ENCODE measurements around the gene PODXL. TPM values are rescaled to one million over a fixed set of nuclear protein-coding genes. Genes with fewer than 3 reads are reported as not detected.
"Not testable (repeated sequence)": the region's sequence is repeated elsewhere in the genome, so short reads cannot be mapped to it uniquely, and the experiment has no call there.

The PODXL gene
- total RNA-seq, 2 donors from 2014 or later: 0.60 TPM

DNA sequence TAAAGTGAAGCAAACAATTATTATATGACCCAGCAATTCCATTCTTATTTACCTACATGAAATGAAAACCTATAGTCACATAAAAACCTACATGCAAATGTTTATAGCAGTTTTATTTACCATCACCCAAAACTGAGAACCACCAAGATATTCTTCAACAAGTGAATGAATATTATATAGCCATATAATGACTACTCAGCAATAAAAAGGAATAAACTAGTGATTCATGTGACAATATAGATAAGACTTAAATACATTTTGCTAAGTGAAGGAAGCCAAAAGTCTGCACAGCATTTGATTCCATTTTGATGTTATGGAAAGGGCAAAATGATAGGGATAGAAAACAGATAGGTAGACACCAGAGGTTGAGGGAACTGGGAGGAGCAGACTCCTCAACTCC lies 31.7 kb downstream of the PODXL start:
- no peak overlapping the region for H3K4me3 Mint-ChIP-seq

DNA sequence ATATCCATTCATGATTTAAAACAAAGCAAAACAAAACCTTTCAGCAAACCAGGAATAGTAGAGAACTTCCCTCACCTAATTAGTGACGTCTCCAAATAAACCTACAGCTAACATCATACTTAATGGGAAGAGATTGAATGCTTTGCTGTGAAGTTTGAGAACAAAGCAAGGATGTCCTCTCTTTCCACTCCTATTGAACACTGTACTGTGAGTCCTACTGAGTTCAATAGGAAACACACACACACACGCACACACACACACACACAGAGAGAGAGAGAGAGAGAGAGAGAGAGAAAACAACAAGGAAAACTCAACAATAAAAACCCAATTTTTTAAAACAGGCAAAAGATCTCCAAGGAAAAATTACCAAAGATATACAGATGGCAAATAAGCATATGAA lies 32.3 kb downstream of the PODXL start:
- H3K27ac Mint-ChIP-seq: no peak overlapping the region

More for the DNA sequence above, 31.7 kb downstream of the PODXL start:
- no peaks in the 10 kb centered on the region for H3K9me3 Mint-ChIP-seq
- peaks cover 19% of the 10 kb centered on the region for H3K4me1 Mint-ChIP-seq (ENCODE audit: low read depth)
- H3K36me3 Mint-ChIP-seq (ENCODE audit: insufficient read depth in 2 of 2): peaks cover 0 to 2% of the 10 kb centered on the region in 2 donors
- peaks cover 7% of the 10 kb centered on the region for H3K27me3 Mint-ChIP-seq (ENCODE audit: low read depth)
- DNase-seq (no peak), ATAC-seq (replicated peaks in 1 of 2) (no peak)
- H3K27ac Mint-ChIP-seq: no peak overlapping the region

GRCh38 chr7:131522325-131522930 lies 34.0 kb downstream of the PODXL start:
- no peak for DNase-seq
- Mint-ChIP-seq H3K27ac (no peak overlapping the region), H3K27me3 (ENCODE audit: low read depth) (no peaks in the 10 kb centered on the region), H3K4me3 (peak overlapping the region; percentile 6 to 69), H3K36me3 (ENCODE audit: insufficient read depth in 2 of 2) (peaks cover 0 to 2% of the 10 kb centered on the region in 2 donors), H3K9me3 (no peaks in the 10 kb centered on the region), H3K4me1 (ENCODE audit: low read depth) (peaks cover 17% of the 10 kb centered on the region)
- peak; percentile 74 to 94 for ATAC-seq (replicated peaks in 1 of 2)

More for the DNA sequence above, 32.3 kb downstream of the PODXL start:
- H3K4me3 Mint-ChIP-seq: no peak overlapping the region
- H3K9me3 Mint-ChIP-seq: no peaks in the 10 kb centered on the region
- peaks cover 19% of the 10 kb centered on the region for H3K4me1 Mint-ChIP-seq (ENCODE audit: low read depth)
- ATAC-seq (replicated peaks in 1 of 2) (no peak), DNase-seq (no peak)
- peaks cover 0 to 2% of the 10 kb centered on the region in 2 donors for H3K36me3 Mint-ChIP-seq (ENCODE audit: insufficient read depth in 2 of 2)
- peaks cover 7% of the 10 kb centered on the region for H3K27me3 Mint-ChIP-seq (ENCODE audit: low read depth)

DNA sequence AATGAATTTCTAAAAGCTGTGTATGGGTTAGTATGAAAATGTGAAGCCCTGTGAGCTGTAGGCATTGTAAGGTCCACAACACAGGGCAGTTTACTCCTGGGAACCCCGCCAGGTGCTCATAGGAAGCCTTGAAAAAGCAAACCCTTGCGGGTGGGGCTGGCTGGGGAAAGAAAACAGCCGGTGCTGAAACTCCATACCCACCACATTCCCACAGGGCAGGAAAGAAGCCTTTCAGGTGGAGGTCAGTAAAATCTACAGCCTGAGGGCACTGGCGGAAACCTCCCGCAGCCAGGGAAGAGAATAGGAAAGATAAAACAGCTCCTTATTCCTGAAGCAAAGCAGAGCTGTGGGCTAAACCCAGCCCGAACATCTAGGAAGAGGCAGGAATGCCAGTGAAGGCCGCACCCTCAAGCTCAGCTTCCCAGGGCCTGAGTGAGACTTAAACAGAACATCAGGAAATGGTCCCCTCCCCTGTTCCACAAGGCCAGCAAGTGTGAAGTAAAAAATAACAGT lies 34.7 kb downstream of the PODXL start:
- Mint-ChIP-seq H3K36me3 (ENCODE audit: insufficient read depth in 2 of 2) (peaks cover 0 to 2% of the 10 kb centered on the region in 2 donors), H3K9me3 (no peaks in the 10 kb centered on the region), H3K27ac (no peak overlapping the region), H3K27me3 (ENCODE audit: low read depth) (no peaks in the 10 kb centered on the region), H3K4me3 (peak overlapping the region in 1 of 2 donors; percentile 29), H3K4me1 (ENCODE audit: low read depth) (peaks cover 12% of the 10 kb centered on the region)
- ATAC-seq (replicated peaks in 1 of 2) (no peak), DNase-seq (no peak)

DNA sequence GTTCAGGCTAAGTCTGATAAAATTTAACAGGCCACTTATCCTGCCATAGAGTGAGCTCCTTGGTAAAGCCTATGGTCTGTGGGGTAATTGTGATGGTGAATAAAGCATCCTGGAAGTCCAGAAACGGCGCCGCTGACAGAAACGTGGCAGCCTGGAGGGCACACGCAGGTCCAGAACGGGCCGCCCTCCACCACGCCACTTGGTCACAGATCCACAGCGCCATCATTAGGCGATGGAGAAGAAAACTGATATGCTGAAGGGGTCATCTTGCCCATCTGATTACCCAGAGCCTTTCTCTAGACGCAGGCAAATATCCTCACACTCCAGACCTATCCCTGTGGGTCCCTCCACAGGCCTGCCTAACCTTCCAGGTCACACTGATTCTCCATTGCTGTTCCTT lies 37.8 kb downstream of the PODXL start:
- ATAC-seq (replicated peaks in 1 of 2) (no peak), DNase-seq (no peak)
- Mint-ChIP-seq H3K27me3 (ENCODE audit: low read depth) (no peaks in the 10 kb centered on the region), H3K36me3 (ENCODE audit: insufficient read depth in 2 of 2) (no peaks in the 10 kb centered on the region), H3K4me3 (no peak overlapping the region), H3K9me3 (no peaks in the 10 kb centered on the region), H3K27ac (no peak overlapping the region), H3K4me1 (ENCODE audit: low read depth) (peaks cover 13% of the 10 kb centered on the region)

GRCh38 chr7:131517218-131517923 lies 39.1 kb downstream of the PODXL start:
- H3K36me3 Mint-ChIP-seq (ENCODE audit: insufficient read depth in 2 of 2): no peaks in the 10 kb centered on the region
- peaks cover 14% of the 10 kb centered on the region for H3K4me1 Mint-ChIP-seq (ENCODE audit: low read depth)

DNA sequence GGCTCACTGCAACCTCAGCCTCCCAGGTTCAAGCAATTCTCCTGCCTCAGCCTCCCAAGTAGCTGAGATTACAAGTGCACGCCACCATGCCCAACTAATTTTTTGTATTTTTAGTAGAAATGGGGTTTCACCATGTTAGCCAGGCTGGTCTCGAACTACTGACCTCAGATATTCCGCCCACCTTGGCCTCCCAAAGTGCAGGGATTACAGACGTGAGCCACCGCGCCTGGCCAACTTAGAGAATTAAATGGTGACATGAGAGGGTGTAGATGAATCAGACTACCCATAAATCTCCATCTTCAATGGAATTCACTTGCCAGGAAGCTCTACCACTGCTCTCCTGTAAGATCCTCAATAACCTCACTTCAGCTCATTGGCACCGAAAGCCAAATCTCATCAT lies 41.0 kb downstream of the PODXL start:
- not testable (repeated sequence) for ATAC-seq (replicated peaks in 1 of 2); H3K27ac Mint-ChIP-seq; H3K27me3 Mint-ChIP-seq (ENCODE audit: low read depth); H3K9me3 Mint-ChIP-seq; DNase-seq; H3K36me3 Mint-ChIP-seq (ENCODE audit: insufficient read depth in 2 of 2); H3K4me3 Mint-ChIP-seq
- H3K4me1 Mint-ChIP-seq (ENCODE audit: low read depth): peaks cover 16% of the 10 kb centered on the region

More at GRCh38 chr7:131517218-131517923, 39.1 kb downstream of the PODXL start:
- H3K27me3 Mint-ChIP-seq (ENCODE audit: low read depth): no peaks in the 10 kb centered on the region
- H3K4me3 Mint-ChIP-seq: no peak overlapping the region
- no peak overlapping the region for H3K27ac Mint-ChIP-seq
- DNase-seq: no peak
- ATAC-seq (replicated peaks in 1 of 2): no peak
- no peaks in the 10 kb centered on the region for H3K9me3 Mint-ChIP-seq

GRCh38 chr7:131513245-131514061 lies 43.0 kb downstream of the PODXL start:
- H3K27ac Mint-ChIP-seq: no peak overlapping the region
- no peaks in the 10 kb centered on the region for H3K36me3 Mint-ChIP-seq (ENCODE audit: insufficient read depth in 2 of 2)
- ATAC-seq (replicated peaks in 1 of 2) (peak; percentile 89 to 93), DNase-seq (peak; percentile 83 to 85)
- no peaks in the 10 kb centered on the region for H3K9me3 Mint-ChIP-seq
- peaks cover 17% of the 10 kb centered on the region for H3K4me1 Mint-ChIP-seq (ENCODE audit: low read depth)
- H3K27me3 Mint-ChIP-seq (ENCODE audit: low read depth): peaks cover 7% of the 10 kb centered on the region
- H3K4me3 Mint-ChIP-seq: peak overlapping the region in 1 of 2 donors; percentile 30

DNA sequence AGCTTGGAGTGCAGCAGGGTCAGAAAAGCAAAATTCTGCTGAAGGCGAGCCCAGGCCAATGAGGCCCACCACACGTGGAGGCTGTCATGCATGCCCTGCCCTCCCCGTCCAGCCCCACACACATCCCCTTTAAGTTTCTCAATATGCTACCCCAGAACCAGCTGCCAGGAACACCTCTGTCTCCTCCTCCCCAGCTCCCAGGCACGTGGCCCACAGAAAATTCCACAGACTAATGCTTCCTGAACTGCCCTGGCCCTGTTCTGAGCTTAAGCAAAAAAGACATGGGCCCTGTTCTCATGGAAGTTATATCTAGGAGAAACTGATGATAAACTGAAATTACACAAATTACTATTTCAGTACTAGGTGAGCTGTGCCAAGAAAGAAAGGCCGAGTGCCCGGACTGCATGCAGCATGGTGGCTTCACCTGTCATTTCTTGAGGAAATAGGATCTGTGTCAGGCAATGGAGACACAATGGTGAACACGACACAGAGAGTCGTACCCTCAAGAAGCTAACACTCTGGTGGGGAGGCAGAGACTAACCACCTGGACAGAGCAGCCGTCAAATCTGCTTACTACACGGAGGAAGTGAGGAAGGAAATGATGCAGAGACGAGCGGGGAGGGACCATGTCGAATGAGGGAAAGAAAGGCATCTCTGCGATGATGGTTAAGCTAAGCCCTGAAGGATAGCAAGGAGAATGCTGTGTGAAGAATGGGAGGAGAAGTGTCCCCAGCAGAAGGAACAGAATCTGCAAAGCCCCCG lies 44.5 kb downstream of the PODXL start:
- no peak overlapping the region for H3K27ac Mint-ChIP-seq
- H3K4me3 Mint-ChIP-seq: no peak overlapping the region
- H3K4me1 Mint-ChIP-seq (ENCODE audit: low read depth): peaks cover 27% of the 10 kb centered on the region

GRCh38 chr7:131511071-131511470 lies 45.4 kb downstream of the PODXL start:
- DNase-seq (no peak), ATAC-seq (replicated peaks in 1 of 2) (no peak)
- peaks cover 27% of the 10 kb centered on the region for H3K4me1 Mint-ChIP-seq (ENCODE audit: low read depth)
- no peaks in the 10 kb centered on the region for H3K9me3 Mint-ChIP-seq
- no peaks in the 10 kb centered on the region for H3K36me3 Mint-ChIP-seq (ENCODE audit: insufficient read depth in 2 of 2)
- no peak overlapping the region for H3K4me3 Mint-ChIP-seq
- H3K27ac Mint-ChIP-seq: no peak overlapping the region
- peaks cover 17% of the 10 kb centered on the region for H3K27me3 Mint-ChIP-seq (ENCODE audit: low read depth)

More for the DNA sequence above, 44.5 kb downstream of the PODXL start:
- no peak for ATAC-seq (replicated peaks in 1 of 2)
- no peaks in the 10 kb centered on the region for H3K9me3 Mint-ChIP-seq
- no peaks in the 10 kb centered on the region for H3K36me3 Mint-ChIP-seq (ENCODE audit: insufficient read depth in 2 of 2)
- H3K27me3 Mint-ChIP-seq (ENCODE audit: low read depth): peaks cover 17% of the 10 kb centered on the region
- no peak for DNase-seq

DNA sequence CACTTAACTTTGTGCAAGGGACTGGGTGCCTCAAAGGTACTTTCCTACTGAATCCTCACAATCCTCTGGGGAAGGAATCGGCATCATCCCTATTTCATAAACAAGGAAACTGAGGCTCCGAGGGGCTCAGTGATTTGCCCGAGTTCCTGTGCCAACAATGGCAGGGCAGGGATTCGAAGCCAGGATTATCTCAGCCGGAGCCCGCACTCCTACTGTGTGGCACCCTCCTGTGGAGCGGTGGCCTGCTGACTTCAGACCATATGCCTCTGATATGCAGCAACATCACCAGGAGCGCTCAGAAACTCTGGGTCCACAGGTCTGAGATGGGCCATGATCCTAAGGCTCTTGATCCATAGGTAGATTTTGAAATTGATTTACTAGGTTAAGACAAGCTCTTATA lies 46.6 kb downstream of the PODXL start:
- Mint-ChIP-seq H3K27me3 (ENCODE audit: low read depth) (peaks cover 17% of the 10 kb centered on the region), H3K4me3 (no peak overlapping the region), H3K36me3 (ENCODE audit: insufficient read depth in 2 of 2) (no peaks in the 10 kb centered on the region), H3K4me1 (ENCODE audit: low read depth) (peaks cover 32% of the 10 kb centered on the region), H3K9me3 (no peaks in the 10 kb centered on the region), H3K27ac (no peak overlapping the region)
- DNase-seq: no peak
- ATAC-seq (replicated peaks in 1 of 2): no peak

DNA sequence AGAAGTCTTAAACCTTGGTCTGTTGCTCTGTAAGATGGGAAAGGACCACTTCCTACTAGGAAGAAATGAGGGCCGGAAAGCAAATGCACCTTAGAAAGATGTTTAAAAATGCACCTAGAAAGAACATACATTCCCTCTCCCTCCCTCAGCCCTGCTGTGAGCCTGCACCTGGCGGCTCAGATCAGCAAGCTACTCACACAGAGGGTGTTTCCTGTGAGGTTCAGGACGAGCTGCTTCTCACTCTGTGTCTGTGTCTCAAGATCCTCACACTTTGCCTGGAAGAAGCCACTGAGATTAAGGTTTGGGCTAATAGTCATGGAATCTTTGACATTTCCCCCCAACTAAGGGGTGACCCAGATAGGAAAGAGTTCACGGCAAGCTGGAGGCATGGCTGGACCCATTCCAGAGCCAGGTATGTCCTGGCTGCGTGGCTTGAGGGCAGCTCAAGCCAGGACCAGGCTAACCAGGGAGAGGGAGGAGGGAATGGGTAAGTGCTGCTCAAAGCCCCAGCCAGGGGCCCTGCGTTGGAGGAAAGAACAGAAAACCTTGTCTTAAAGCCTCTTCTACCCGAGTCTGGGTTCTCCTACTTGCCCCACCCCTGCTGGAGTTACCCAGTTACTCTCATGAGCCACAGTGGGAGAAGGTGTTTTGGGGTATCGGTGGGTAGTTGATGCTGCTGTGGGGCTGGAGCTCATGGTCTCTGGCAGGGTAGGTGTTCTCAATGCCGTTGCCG lies 47.5 kb downstream of the PODXL start:
- ATAC-seq (replicated peaks in 1 of 2) (no peak), DNase-seq (no peak)
- H3K4me1 Mint-ChIP-seq (ENCODE audit: low read depth): peaks cover 34% of the 10 kb centered on the region
- no peak overlapping the region for H3K27ac Mint-ChIP-seq
- H3K27me3 Mint-ChIP-seq (ENCODE audit: low read depth): peaks cover 17% of the 10 kb centered on the region
- H3K9me3 Mint-ChIP-seq: no peaks in the 10 kb centered on the region
- no peaks in the 10 kb centered on the region for H3K36me3 Mint-ChIP-seq (ENCODE audit: insufficient read depth in 2 of 2)
- H3K4me3 Mint-ChIP-seq: no peak overlapping the region
